HUES6 (cell line): ENCODE results near the gene BICRA.
"Not testable (repeated sequence)": the region's sequence is repeated elsewhere in the genome, so short reads cannot be mapped to it uniquely, and the experiment has no call there.

Source experiments
- H3K27ac ChIP-seq: 2 replicates; pipeline ENCODE4 v1.7.0; 2013; ENCODE audit warnings: low read depth, mild to moderate bottlenecking, low read length, inconsistent platforms
- H3K27me3 ChIP-seq: 2 replicates; pipeline ENCODE4 v1.6.1; 2013; ENCODE audit warnings: low read length; ENCODE audit not compliant: control insufficient read depth, insufficient read depth
- H3K36me3 ChIP-seq: 2 replicates; pipeline ENCODE4 v1.6.1; 2013; ENCODE audit warnings: low read length; ENCODE audit not compliant: control insufficient read depth, insufficient read depth
- H3K4me1 ChIP-seq: 2 replicates; pipeline ENCODE4 v1.6.1; 2013; ENCODE audit warnings: low read length; ENCODE audit not compliant: control insufficient read depth, insufficient read depth
- H3K4me3 ChIP-seq: 2 replicates; pipeline ENCODE4 v1.5.1; 2013; ENCODE audit warnings: low read depth, low read length
- H3K9ac ChIP-seq: one replicate; pipeline ENCODE4 v1.6.1; 2013; ENCODE audit warnings: mild to moderate bottlenecking, low read length
- H3K9me3 ChIP-seq: 2 replicates; pipeline ENCODE4 v1.6.1; 2013; ENCODE audit warnings: low read depth, low read length; ENCODE audit not compliant: control insufficient read depth, insufficient read depth

The BICRA gene

GRCh38 chr19:47735131-47735530 is 126.2 kb downstream of the BICRA start:
- Histone ChIP-seq H3K27me3 (no peaks in the 10 kb centered on the region), H3K4me1 (0 out of 2 replicates have a peak, but pooled peaks cover 3% of the 10 kb centered on the region), H3K27ac (no peak overlapping the region), H3K36me3 (peaks cover 9% of the 10 kb centered on the region; the same call in 1 of the 2 replicates), H3K9me3 (no peaks in the 10 kb centered on the region), H3K9ac (no peak overlapping the region), H3K4me3 (no peak overlapping the region)

GRCh38 chr19:47740866-47741519 is 132.1 kb downstream of the BICRA start:
- Histone ChIP-seq H3K4me1 (peaks cover 4% of the 10 kb centered on the region), H3K4me3 (no peak overlapping the region), H3K27me3 (no peaks in the 10 kb centered on the region), H3K27ac (no peak overlapping the region), H3K9me3 (no peaks in the 10 kb centered on the region), H3K36me3 (peaks cover 14% of the 10 kb centered on the region; the same call in 1 of the 2 replicates), H3K9ac (no peak overlapping the region)

- no peaks in the 10 kb centered on the region for H3K27me3 ChIP-seq
- peaks cover 4% of the 10 kb centered on the region for H3K4me1 ChIP-seq
- no peaks in the 10 kb centered on the region for H3K9me3 ChIP-seq
- no peak overlapping the region for H3K4me3 ChIP-seq
- peaks cover 11% of the 10 kb centered on the region for H3K36me3 ChIP-seq
- no peak overlapping the region for H3K9ac ChIP-seq
- H3K27ac ChIP-seq: no peak overlapping the region
These were observed 132.7 kb downstream of the BICRA start for GRCh38 chr19:47741544-47742140.

GRCh38 chr19:47742634-47743033 is 133.7 kb downstream of the BICRA start:
- no peaks in the 10 kb centered on the region for H3K27me3 ChIP-seq
- H3K4me3 ChIP-seq: peak overlapping the region; percentile 73
- peaks cover 18% of the 10 kb centered on the region for H3K36me3 ChIP-seq
- no peaks in the 10 kb centered on the region for H3K9me3 ChIP-seq
- peaks cover 4% of the 10 kb centered on the region for H3K4me1 ChIP-seq
- no peak overlapping the region; the same call in 1 of the 2 replicates for H3K27ac ChIP-seq
- H3K9ac ChIP-seq: peak overlapping the region; percentile 77

- no peaks in the 10 kb centered on the region for H3K27me3 ChIP-seq
- H3K27ac ChIP-seq: peak within 1 kb of the TSS; percentile 99
- H3K36me3 ChIP-seq: peaks cover 35% of the 10 kb centered on the region
- H3K4me1 ChIP-seq: peaks cover 4% of the 10 kb centered on the region
- H3K4me3 ChIP-seq: peak within 1 kb of the TSS; percentile 91
- peak within 1 kb of the TSS; percentile 98 for H3K9ac ChIP-seq
- H3K9me3 ChIP-seq: no peaks in the 10 kb centered on the region
These were observed 136.3 kb downstream of the BICRA start, which contains the start of gene NOP53 for GRCh38 chr19:47745010-47745901. Gene NOP53, plus strand, starts transcription at chr19:47745546. Its CDS starts 14 bp downstream, at chr19:47745560.

- Histone ChIP-seq H3K9ac (peak overlapping the region; percentile 98), H3K36me3 (peaks cover 44% of the 10 kb centered on the region), H3K4me3 (peak overlapping the region; percentile 91)
- not testable (repeated sequence) for H3K27me3 ChIP-seq, H3K9me3 ChIP-seq, H3K27ac ChIP-seq, H3K4me1 ChIP-seq
These were observed 137.2 kb downstream of the BICRA start for GRCh38 chr19:47746129-47746528.

- no peaks in the 10 kb centered on the region for H3K9me3 ChIP-seq
- no peak overlapping the region for H3K27ac ChIP-seq
- H3K36me3 ChIP-seq: peaks cover 69% of the 10 kb centered on the region
- no peak overlapping the region for H3K4me3 ChIP-seq
- no peaks in the 10 kb centered on the region for H3K27me3 ChIP-seq
- no peaks in the 10 kb centered on the region for H3K4me1 ChIP-seq
- H3K9ac ChIP-seq: no peak overlapping the region
These were observed 140.4 kb downstream of the BICRA start for GRCh38 chr19:47749326-47749725.

GRCh38 chr19:47750752-47751151 is 141.8 kb downstream of the BICRA start:
- Histone ChIP-seq H3K27ac (no peak overlapping the region), H3K9me3 (no peaks in the 10 kb centered on the region), H3K4me1 (no peaks in the 10 kb centered on the region), H3K4me3 (no peak overlapping the region), H3K9ac (no peak overlapping the region), H3K36me3 (peaks cover 81% of the 10 kb centered on the region), H3K27me3 (no peaks in the 10 kb centered on the region)

GRCh38 chr19:47752440-47753211 is 143.7 kb downstream of the BICRA start:
- H3K4me3 ChIP-seq: no peak overlapping the region
- H3K4me1 ChIP-seq: no peaks in the 10 kb centered on the region
- H3K9ac ChIP-seq: no peak overlapping the region
- no peaks in the 10 kb centered on the region for H3K27me3 ChIP-seq
- no peaks in the 10 kb centered on the region for H3K9me3 ChIP-seq
- peaks cover 93% of the 10 kb centered on the region for H3K36me3 ChIP-seq
- H3K27ac ChIP-seq: no peak overlapping the region
